ENCODE measurements around the gene RAB11FIP3. TPM values are rescaled to one million over a fixed set of nuclear protein-coding genes. Genes with fewer than 3 reads are reported as not detected.

Gene RAB11FIP3
- total and polyA plus RNA-seq, 2 of the 13 experiments (the other 11 are each of a cell fraction or from before 2014, with no cell fraction given), result 34.3 to 57.6 TPM

DNA sequence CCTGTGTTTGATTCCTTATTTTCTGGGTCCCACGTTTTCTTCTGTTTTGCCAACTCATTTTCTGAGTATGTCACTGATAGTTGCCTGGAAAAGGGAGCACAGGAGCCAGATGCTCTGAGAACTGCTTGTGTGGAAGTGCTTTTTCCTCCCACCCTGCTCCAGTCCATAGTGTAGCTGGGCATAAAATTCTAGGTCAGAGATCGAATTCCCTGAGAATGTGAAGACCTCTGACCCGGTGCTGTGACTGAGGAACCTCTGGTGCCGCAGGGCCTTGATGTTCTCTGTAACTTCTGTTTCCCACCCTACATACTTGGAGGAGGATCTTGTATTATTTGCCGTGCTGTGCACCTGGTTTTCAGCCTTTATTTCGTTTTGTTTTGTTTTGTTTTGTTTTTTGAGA lies 82.5 kb downstream of the RAB11FIP3 start (continued):
- TF ChIP-seq, protein P1, sequence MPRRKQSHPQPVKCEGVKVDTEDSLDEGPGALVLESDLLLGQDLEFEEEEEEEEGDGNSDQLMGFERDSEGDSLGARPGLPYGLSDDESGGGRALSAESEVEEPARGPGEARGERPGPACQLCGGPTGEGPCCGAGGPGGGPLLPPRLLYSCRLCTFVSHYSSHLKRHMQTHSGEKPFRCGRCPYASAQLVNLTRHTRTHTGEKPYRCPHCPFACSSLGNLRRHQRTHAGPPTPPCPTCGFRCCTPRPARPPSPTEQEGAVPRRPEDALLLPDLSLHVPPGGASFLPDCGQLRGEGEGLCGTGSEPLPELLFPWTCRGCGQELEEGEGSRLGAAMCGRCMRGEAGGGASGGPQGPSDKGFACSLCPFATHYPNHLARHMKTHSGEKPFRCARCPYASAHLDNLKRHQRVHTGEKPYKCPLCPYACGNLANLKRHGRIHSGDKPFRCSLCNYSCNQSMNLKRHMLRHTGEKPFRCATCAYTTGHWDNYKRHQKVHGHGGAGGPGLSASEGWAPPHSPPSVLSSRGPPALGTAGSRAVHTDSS (CRISPR knock-in tag; conservative IDR thresholded peaks at IDR 0.05), result no peak
- TF ChIP-seq, protein P2, sequence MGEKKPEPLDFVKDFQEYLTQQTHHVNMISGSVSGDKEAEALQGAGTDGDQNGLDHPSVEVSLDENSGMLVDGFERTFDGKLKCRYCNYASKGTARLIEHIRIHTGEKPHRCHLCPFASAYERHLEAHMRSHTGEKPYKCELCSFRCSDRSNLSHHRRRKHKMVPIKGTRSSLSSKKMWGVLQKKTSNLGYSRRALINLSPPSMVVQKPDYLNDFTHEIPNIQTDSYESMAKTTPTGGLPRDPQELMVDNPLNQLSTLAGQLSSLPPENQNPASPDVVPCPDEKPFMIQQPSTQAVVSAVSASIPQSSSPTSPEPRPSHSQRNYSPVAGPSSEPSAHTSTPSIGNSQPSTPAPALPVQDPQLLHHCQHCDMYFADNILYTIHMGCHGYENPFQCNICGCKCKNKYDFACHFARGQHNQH (CRISPR knock-in tag; IDR thresholded peaks at IDR 0.05), result no peak
- TF ChIP-seq ERF (CRISPR knock-in tag; IDR thresholded peaks at IDR 0.05), result no peak
- TF ChIP-seq NR2F6 (IDR thresholded peaks at IDR 0.05), result peak; percentile 62; the same call in 1 of the 2 replicates
- 0 out of 2 replicates have a peak, but pooled peaks have one; percentile 31 for TF ChIP-seq NR2F6 (CRISPR knock-in tag; IDR thresholded peaks at IDR 0.05)
- TF ChIP-seq ZNF570 (CRISPR knock-in tag; IDR thresholded peaks at IDR 0.05; ENCODE audit: borderline replicate concordance), result no peak
- TF ChIP-seq, protein P3, sequence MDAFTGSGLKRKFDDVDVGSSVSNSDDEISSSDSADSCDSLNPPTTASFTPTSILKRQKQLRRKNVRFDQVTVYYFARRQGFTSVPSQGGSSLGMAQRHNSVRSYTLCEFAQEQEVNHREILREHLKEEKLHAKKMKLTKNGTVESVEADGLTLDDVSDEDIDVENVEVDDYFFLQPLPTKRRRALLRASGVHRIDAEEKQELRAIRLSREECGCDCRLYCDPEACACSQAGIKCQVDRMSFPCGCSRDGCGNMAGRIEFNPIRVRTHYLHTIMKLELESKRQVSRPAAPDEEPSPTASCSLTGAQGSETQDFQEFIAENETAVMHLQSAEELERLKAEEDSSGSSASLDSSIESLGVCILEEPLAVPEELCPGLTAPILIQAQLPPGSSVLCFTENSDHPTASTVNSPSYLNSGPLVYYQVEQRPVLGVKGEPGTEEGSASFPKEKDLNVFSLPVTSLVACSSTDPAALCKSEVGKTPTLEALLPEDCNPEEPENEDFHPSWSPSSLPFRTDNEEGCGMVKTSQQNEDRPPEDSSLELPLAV (CRISPR knock-in tag; conservative IDR thresholded peaks at IDR 0.05; ENCODE audit: low read depth), result no peak
- no peak for TF ChIP-seq MTA3 (CRISPR knock-in tag; IDR thresholded peaks at IDR 0.05)
- TF ChIP-seq, protein P4, sequence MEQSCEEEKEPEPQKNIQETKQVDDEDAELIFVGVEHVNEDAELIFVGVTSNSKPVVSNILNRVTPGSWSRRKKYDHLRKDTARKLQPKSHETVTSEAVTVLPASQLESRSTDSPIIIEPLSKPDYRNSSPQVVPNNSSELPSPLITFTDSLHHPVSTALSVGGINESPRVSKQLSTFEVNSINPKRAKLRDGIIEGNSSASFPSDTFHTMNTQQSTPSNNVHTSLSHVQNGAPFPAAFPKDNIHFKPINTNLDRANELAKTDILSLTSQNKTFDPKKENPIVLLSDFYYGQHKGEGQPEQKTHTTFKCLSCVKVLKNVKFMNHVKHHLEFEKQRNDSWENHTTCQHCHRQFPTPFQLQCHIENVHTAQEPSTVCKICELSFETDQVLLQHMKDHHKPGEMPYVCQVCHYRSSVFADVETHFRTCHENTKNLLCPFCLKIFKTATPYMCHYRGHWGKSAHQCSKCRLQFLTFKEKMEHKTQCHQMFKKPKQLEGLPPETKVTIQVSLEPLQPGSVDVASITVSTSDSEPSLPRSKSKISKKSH (CRISPR knock-in tag; IDR thresholded peaks at IDR 0.05; ENCODE audit: borderline replicate concordance), result no peak
- TF ChIP-seq ZFP36L1 (CRISPR knock-in tag; IDR thresholded peaks at IDR 0.05), result no peak
- TF ChIP-seq NFYC (CRISPR knock-in tag; IDR thresholded peaks at IDR 0.05), result no peak
- no peak for TF ChIP-seq LCORL (IDR thresholded peaks at IDR 0.05)
- TF ChIP-seq LCORL (CRISPR knock-in tag; IDR thresholded peaks at IDR 0.05), result no peak
- no peak for TF ChIP-seq ONECUT2 (CRISPR knock-in tag; IDR thresholded peaks at IDR 0.05)
- TF ChIP-seq FOXO1 (CRISPR knock-in tag; IDR thresholded peaks at IDR 0.05), result no peak
- TF ChIP-seq, protein P5, sequence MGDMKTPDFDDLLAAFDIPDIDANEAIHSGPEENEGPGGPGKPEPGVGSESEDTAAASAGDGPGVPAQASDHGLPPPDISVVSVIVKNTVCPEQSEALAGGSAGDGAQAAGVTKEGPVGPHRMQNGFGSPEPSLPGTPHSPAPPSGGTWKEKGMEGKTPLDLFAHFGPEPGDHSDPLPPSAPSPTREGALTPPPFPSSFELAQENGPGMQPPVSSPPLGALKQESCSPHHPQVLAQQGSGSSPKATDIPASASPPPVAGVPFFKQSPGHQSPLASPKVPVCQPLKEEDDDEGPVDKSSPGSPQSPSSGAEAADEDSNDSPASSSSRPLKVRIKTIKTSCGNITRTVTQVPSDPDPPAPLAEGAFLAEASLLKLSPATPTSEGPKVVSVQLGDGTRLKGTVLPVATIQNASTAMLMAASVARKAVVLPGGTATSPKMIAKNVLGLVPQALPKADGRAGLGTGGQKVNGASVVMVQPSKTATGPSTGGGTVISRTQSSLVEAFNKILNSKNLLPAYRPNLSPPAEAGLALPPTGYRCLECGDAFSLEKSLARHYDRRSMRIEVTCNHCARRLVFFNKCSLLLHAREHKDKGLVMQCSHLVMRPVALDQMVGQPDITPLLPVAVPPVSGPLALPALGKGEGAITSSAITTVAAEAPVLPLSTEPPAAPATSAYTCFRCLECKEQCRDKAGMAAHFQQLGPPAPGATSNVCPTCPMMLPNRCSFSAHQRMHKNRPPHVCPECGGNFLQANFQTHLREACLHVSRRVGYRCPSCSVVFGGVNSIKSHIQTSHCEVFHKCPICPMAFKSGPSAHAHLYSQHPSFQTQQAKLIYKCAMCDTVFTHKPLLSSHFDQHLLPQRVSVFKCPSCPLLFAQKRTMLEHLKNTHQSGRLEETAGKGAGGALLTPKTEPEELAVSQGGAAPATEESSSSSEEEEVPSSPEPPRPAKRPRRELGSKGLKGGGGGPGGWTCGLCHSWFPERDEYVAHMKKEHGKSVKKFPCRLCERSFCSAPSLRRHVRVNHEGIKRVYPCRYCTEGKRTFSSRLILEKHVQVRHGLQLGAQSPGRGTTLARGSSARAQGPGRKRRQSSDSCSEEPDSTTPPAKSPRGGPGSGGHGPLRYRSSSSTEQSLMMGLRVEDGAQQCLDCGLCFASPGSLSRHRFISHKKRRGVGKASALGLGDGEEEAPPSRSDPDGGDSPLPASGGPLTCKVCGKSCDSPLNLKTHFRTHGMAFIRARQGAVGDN (CRISPR knock-in tag; IDR thresholded peaks at IDR 0.05), result no peak
- TF ChIP-seq, protein P6, sequence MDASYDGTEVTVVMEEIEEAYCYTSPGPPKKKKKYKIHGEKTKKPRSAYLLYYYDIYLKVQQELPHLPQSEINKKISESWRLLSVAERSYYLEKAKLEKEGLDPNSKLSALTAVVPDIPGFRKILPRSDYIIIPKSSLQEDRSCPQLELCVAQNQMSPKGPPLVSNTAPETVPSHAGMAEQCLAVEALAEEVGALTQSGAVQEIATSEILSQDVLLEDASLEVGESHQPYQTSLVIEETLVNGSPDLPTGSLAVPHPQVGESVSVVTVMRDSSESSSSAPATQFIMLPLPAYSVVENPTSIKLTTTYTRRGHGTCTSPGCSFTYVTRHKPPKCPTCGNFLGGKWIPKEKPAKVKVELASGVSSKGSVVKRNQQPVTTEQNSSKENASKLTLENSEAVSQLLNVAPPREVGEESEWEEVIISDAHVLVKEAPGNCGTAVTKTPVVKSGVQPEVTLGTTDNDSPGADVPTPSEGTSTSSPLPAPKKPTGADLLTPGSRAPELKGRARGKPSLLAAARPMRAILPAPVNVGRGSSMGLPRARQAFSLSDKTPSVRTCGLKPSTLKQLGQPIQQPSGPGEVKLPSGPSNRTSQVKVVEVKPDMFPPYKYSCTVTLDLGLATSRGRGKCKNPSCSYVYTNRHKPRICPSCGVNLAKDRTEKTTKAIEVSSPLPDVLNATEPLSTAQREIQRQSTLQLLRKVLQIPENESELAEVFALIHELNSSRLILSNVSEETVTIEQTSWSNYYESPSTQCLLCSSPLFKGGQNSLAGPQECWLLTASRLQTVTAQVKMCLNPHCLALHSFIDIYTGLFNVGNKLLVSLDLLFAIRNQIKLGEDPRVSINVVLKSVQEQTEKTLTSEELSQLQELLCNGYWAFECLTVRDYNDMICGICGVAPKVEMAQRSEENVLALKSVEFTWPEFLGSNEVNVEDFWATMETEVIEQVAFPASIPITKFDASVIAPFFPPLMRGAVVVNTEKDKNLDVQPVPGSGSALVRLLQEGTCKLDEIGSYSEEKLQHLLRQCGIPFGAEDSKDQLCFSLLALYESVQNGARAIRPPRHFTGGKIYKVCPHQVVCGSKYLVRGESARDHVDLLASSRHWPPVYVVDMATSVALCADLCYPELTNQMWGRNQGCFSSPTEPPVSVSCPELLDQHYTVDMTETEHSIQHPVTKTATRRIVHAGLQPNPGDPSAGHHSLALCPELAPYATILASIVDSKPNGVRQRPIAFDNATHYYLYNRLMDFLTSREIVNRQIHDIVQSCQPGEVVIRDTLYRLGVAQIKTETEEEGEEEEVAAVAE (CRISPR knock-in tag; IDR thresholded peaks at IDR 0.05; ENCODE audit: borderline replicate concordance), result no peak
